Upper lobe of left lung (tissue), 6 donors: ENCODE data around the gene CHRNA9. TPM values are rescaled to one million over a fixed set of nuclear protein-coding genes. Genes with fewer than 3 reads are reported as not detected.

Source experiments
- ATAC-seq, 2 donors: fragments of 200-7000 bp; cut with Tn5 transposase; one replicate each; pipeline ENCODE4 v1.9.1; 2022; ENCODE audit warnings: mild to moderate bottlenecking in 2 of 2, moderate library complexity in 2 of 2; ENCODE audit not compliant: low FRiP score in 2 of 2
- DNase-seq, 2 donors: peaks; one replicate each; pipeline ENCODE4 v3.0.0-alpha.2; 2019 to 2020
- H3K27ac ChIP-seq, 4 donors: fragments of 200-600 bp; sonication (generic); one replicate each; pipeline ENCODE4 v1.5.1; 2016 to 2019
- H3K27me3 ChIP-seq, 4 donors: fragments of 200-600 bp; sonication (generic); one replicate each; pipeline ENCODE4 v1.5.1; 2017 to 2019
- H3K36me3 ChIP-seq, 4 donors: fragments of 200-600 bp; sonication (generic); one replicate each; pipeline ENCODE4 v1.5.1; 2016 to 2019
- H3K4me1 ChIP-seq, 4 donors: fragments of 200-600 bp; sonication (generic); one replicate each; pipeline ENCODE4 v1.5.1; 2018 to 2019
- H3K4me3 ChIP-seq, 4 donors: fragments of 200-600 bp; sonication (generic); one replicate each; pipeline ENCODE4 v1.5.1; 2017 to 2019; ENCODE audit warnings: mild to moderate bottlenecking in 2 of 4, moderate library complexity in 1 of 4
- H3K9me3 ChIP-seq, 4 donors: fragments of 200-600 bp; sonication (generic); one replicate each; pipeline ENCODE4 v1.5.1; 2018 to 2019
- EP300 ChIP-seq, 4 donors: sonication (generic); formaldehyde crosslinking; IDR thresholded peaks; one replicate each; pipeline ENCODE4 v1.5.1; 2017; ENCODE audit warnings: antibody characterized with exemption in 4 of 4, control low read depth in 2 of 4
- POLR2A ChIP-seq, 4 donors: fragments of 450-650 bp; IDR thresholded peaks; one replicate each; pipeline ENCODE4 v1.5.1; 2016 to 2017; ENCODE audit warnings: antibody characterized with exemption in 4 of 4, mild to moderate bottlenecking in 2 of 4
- POLR2AphosphoS5 ChIP-seq, 2 donors: sonication (generic); formaldehyde crosslinking; IDR thresholded peaks; one replicate each; pipeline ENCODE4 v1.5.1; 2017; ENCODE audit warnings: antibody characterized with exemption in 2 of 2
- WGBS, 2 donors: methylation state at CpG; one replicate each; pipeline ENCODE4 v1.1.5; 2017 to 2018; 5-methylcytosine and 5-hydroxymethylcytosine counted together
- total RNA-seq, 6 donors: library from RNA; depleted of rRNA in 4 of 6; stranded (reverse); fragments of >200 nt in 4 of 6; gene quantifications; one replicate each; pipeline versions ENCODE4 v1.1.0 to v1.2.1, GENCODE V29; 2016 to 2021
- TF ChIP-seq, protein P1 (sequence below), 6 experiments: fragments of 450-650 bp in 4 of 6; fragments of 200-600 bp in 2 of 6; sonication (generic) in 2 of 6; IDR thresholded peaks; one replicate each; pipeline ENCODE4 v1.5.1; 2016 to 2019; ENCODE audit warnings: antibody characterized with exemption in 6 of 6
- donor health status: DM: no; HTN: no; CAD: no; lungs with moderate emphysema.
- donor health status: DM: no; HTN: yes; CAD: no; lungs with severe emphysema.

CHRNA9 gene
- total RNA-seq, 6 donors from 2014 or later: 0.49 TPM; not detected in 5

DNA sequence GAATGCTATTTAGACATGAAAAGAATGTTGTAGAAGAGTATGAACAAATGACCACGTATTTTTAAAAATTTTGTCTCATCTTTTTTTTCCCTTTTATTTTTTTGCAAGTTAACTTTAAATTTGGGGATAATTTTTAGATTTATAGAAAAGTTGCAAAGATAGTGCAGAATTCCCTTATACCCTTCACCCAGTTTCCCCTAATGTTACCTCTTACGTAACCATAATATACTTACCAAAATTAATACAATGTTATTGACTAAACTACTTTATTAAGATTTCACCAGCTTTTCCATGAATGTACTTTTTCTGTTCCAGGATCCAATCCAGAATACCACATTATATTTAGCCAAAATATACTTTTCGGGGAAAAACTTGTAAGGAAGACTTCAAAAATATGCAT lies 12.3 kb downstream of the CHRNA9 start:
- Histone ChIP-seq H3K36me3 (no peaks in the 10 kb centered on the region), H3K4me3 (no peak overlapping the region), H3K27ac (no peak overlapping the region), H3K27me3 (no peaks in the 10 kb centered on the region), H3K9me3 (no peaks in the 10 kb centered on the region), H3K4me1 (no peaks in the 10 kb centered on the region)
- TF ChIP-seq, protein P1, sequence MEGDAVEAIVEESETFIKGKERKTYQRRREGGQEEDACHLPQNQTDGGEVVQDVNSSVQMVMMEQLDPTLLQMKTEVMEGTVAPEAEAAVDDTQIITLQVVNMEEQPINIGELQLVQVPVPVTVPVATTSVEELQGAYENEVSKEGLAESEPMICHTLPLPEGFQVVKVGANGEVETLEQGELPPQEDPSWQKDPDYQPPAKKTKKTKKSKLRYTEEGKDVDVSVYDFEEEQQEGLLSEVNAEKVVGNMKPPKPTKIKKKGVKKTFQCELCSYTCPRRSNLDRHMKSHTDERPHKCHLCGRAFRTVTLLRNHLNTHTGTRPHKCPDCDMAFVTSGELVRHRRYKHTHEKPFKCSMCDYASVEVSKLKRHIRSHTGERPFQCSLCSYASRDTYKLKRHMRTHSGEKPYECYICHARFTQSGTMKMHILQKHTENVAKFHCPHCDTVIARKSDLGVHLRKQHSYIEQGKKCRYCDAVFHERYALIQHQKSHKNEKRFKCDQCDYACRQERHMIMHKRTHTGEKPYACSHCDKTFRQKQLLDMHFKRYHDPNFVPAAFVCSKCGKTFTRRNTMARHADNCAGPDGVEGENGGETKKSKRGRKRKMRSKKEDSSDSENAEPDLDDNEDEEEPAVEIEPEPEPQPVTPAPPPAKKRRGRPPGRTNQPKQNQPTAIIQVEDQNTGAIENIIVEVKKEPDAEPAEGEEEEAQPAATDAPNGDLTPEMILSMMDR (IDR thresholded peaks at IDR 0.05): no peak
- no peak for TF ChIP-seq POLR2A (IDR thresholded peaks at IDR 0.05)
- no peak for TF ChIP-seq EP300 (IDR thresholded peaks at IDR 0.05)
- no peak for ATAC-seq
- no peak for DNase-seq
- WGBS, 2 donors: 52 to 57% methylated on average over 3 of the region's 3 CpGs

DNA sequence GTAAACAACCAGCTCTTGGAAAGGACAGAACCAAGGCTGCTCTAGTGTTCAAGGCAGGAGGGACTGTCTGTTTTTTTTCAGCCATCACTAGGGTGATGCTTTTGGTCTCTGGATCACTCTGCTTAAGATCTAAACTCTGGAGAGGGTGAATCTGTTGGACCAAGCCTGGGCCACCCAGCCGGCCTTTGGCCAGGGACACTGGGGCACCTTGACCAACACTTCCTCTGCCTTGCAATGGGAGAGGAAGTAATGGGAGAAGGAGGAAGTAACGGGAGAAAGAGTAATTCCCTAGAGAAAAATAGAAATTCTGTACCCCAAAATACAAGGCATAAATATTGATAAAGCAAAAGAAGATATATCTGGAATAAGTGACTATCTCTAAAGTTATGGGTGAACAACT lies 12.9 kb downstream of the CHRNA9 start:
- ATAC-seq (no peak), DNase-seq (peak in 1 of 2 donors; percentile 10)
- H3K9me3 ChIP-seq: no peaks in the 10 kb centered on the region
- WGBS, 2 donors: 63 to 66% methylated on average over 2 of the region's 2 CpGs
- no peaks in the 10 kb centered on the region for H3K4me1 ChIP-seq
- no peak overlapping the region for H3K27ac ChIP-seq
- TF ChIP-seq POLR2A (IDR thresholded peaks at IDR 0.05) (no peak), POLR2AphosphoS5 (IDR thresholded peaks at IDR 0.05) (no peak), EP300 (IDR thresholded peaks at IDR 0.05) (no peak)
- TF ChIP-seq, protein P1 (IDR thresholded peaks at IDR 0.05): no peak
- no peaks in the 10 kb centered on the region for H3K36me3 ChIP-seq
- H3K4me3 ChIP-seq: no peak overlapping the region
- no peaks in the 10 kb centered on the region for H3K27me3 ChIP-seq

DNA sequence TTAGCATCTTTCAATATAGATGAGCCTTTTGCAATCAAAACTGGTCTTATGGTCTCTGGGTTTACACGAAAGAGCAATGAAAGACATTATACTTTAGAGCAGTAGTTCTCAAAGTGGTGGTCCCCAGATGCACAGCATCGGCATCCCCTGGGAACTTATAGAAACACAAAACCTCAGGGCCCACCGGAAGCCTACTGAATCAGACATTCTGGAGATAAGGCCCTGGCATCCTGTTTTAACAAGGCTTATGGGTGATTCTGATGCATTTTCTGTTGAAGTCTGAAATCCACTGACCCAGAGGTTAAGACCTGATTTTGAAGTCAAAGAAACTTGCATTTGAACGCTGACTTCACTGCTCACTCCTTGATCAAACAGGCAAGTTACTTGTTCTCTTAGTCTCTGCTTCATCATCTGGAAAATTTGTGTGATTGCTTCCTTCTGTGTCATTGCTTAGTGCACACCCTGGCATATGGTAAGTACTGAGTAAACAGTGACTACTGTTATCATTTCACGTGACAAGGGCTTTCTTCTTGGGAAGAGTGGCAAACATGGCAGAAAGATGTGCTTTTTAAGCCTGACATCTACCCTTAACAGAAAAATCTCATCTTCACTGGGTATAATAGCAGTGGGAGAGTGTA lies 14.5 kb downstream of the CHRNA9 start:
- Histone ChIP-seq H3K4me3 (no peak overlapping the region), H3K27me3 (no peaks in the 10 kb centered on the region), H3K4me1 (no peaks in the 10 kb centered on the region), H3K9me3 (no peaks in the 10 kb centered on the region), H3K36me3 (no peaks in the 10 kb centered on the region), H3K27ac (no peak overlapping the region)
- 56 to 67% methylated on average over 5 of the region's 5 CpGs for WGBS, 2 donors
- DNase-seq (no peak), ATAC-seq (no peak)
- TF ChIP-seq, protein P1 (IDR thresholded peaks at IDR 0.05): no peak
- TF ChIP-seq EP300 (IDR thresholded peaks at IDR 0.05) (no peak), POLR2AphosphoS5 (IDR thresholded peaks at IDR 0.05) (no peak)

DNA sequence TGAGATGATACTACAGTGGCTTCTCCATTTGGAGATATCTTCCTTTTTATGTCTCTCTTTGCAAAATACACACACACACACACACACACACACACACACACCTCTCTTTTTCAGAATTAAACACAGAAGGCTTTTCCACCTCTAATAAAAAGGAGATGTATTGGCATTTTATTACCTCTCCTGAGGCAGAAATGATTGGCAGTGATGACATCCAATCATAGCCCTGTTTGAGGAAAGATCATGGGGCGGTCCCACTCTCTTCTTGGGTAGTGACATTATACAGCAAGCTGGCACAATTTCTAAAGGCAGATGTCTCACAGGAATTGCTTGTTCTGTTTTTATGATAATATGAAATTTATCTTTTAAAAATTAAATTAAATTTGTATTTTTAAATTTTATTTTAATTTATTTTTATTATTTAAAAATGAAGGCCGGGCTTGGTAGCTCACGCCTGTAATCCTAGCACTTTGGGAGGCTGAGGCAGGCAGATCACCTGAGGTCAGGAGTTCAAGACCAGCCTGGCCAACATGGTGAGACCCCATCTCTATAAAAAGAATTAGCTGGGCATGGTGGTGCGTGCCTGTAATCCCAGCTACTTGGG lies 15.6 kb downstream of the CHRNA9 start:
- Histone ChIP-seq H3K9me3 (no peaks in the 10 kb centered on the region), H3K4me3 (no peak overlapping the region), H3K27ac (no peak overlapping the region), H3K4me1 (no peaks in the 10 kb centered on the region), H3K27me3 (no peaks in the 10 kb centered on the region), H3K36me3 (no peaks in the 10 kb centered on the region)
- TF ChIP-seq EP300 (IDR thresholded peaks at IDR 0.05) (no peak), POLR2AphosphoS5 (IDR thresholded peaks at IDR 0.05) (no peak), POLR2A (IDR thresholded peaks at IDR 0.05) (no peak)
- TF ChIP-seq, protein P1 (IDR thresholded peaks at IDR 0.05): no peak
- ATAC-seq: no peak
- WGBS, 2 donors: 96 to 99% methylated on average over 4 of the region's 4 CpGs
- no peak for DNase-seq

DNA sequence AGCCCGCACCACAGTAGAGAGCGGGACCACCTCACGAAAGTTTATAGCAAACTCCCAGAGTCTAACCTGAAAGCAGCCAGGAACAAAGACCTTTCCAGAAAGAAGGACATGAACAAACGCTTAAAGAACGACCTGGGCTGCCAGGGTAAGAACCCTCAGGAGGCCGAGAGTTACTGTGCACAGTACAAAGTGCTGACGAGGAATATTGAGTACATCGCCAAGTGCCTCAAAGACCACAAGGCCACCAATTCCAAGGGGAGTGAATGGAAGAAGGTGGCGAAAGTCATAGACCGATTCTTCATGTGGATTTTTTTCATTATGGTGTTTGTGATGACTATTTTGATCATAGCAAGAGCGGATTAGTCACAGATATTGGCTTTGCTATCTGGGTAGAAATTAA lies 19.0 kb downstream of the CHRNA9 start:
- Histone ChIP-seq H3K36me3 (no peaks in the 10 kb centered on the region), H3K4me1 (no peaks in the 10 kb centered on the region), H3K27ac (no peak overlapping the region), H3K9me3 (no peaks in the 10 kb centered on the region), H3K27me3 (no peaks in the 10 kb centered on the region), H3K4me3 (no peak overlapping the region)
- WGBS, 2 donors: 91 to 97% methylated on average over 11 of the region's 11 CpGs
- no peak for TF ChIP-seq EP300 (IDR thresholded peaks at IDR 0.05)
- TF ChIP-seq, protein P1 (IDR thresholded peaks at IDR 0.05): no peak
- TF ChIP-seq POLR2AphosphoS5 (IDR thresholded peaks at IDR 0.05): no peak
- no peak for TF ChIP-seq POLR2A (IDR thresholded peaks at IDR 0.05)
- DNase-seq: no peak
- no peak for ATAC-seq
